CD14-positive monocyte (primary cell): ENCODE measurements around the gene AMACR. TPM values are rescaled to one million over a fixed set of nuclear protein-coding genes. Genes with fewer than 3 reads are reported as not detected.

Experiments used
- DNase-seq, 3 donors: peaks; one replicate each; pipeline ENCODE4 v3.0.0-alpha.2; 2011 to 2022
- H2AFZ ChIP-seq: 2 replicates; pipeline ENCODE4 v1.6.0; 2012; ENCODE audit warnings: mild to moderate bottlenecking, low read depth, low read length, inconsistent platforms; ENCODE audit not compliant: insufficient read depth, poor library complexity, severe bottlenecking
- H3K27ac ChIP-seq, 2 donors: 1 replicate in 1 of 2; 2 replicates in 1 of 2; pipeline ENCODE4 v1.5.1; 2012 to 2013; ENCODE audit warnings: low read length in 2 of 2, control low read depth in 1 of 2, inconsistent platforms in 1 of 2, low read depth in 1 of 2, mild to moderate bottlenecking in 1 of 2
- H3K27me3 ChIP-seq, 2 donors: one replicate each; pipeline versions ENCODE4 v1.6.0 to v1.6.1; 2011 to 2013; ENCODE audit warnings: low read length in 2 of 2; ENCODE audit not compliant: control insufficient read depth in 2 of 2, insufficient read depth in 2 of 2
- H3K36me3 ChIP-seq, 2 donors: replicated peaks in 1 of 2; 1 replicate in 1 of 2; 2 replicates in 1 of 2; pipeline versions ENCODE4 v1.5.1 to v1.6.1; 2012 to 2013; ENCODE audit warnings: low read length in 2 of 2, control low read depth in 1 of 2, inconsistent platforms in 1 of 2, mild to moderate bottlenecking in 1 of 2; ENCODE audit not compliant: insufficient read depth in 2 of 2, control insufficient read depth in 1 of 2
- H3K4me1 ChIP-seq, 2 donors: 1 replicate in 1 of 2; 2 replicates in 1 of 2; pipeline versions ENCODE4 v1.5.1 to v1.6.1; 2012 to 2013; ENCODE audit warnings: low read length in 2 of 2, control low read depth in 1 of 2, inconsistent platforms in 1 of 2, mild to moderate bottlenecking in 1 of 2, moderate library complexity in 1 of 2; ENCODE audit not compliant: insufficient read depth in 2 of 2, control insufficient read depth in 1 of 2
- H3K4me2 ChIP-seq: replicated peaks from 2 replicates; pipeline ENCODE3; 2012; ENCODE audit warnings: low read length, moderate library complexity, mild to moderate bottlenecking; ENCODE audit not compliant: poor library complexity, severe bottlenecking; ENCODE audit errors: extremely low read depth
- H3K4me3 ChIP-seq, 3 experiments: fragments of 200-600 bp in 1 of 3; sonication (generic) in 1 of 3; replicated peaks in 1 of 3; 1 replicate in 2 of 3; 2 replicates in 1 of 3; pipeline ENCODE4 v1.5.1; 2011 to 2013; ENCODE audit warnings: low read length in 3 of 3, mild to moderate bottlenecking in 3 of 3, control low read depth in 2 of 3, low read depth in 2 of 3, inconsistent platforms in 1 of 3, moderate library complexity in 1 of 3
- H3K79me2 ChIP-seq: 2 replicates; pipeline ENCODE4 v1.6.0; 2012; ENCODE audit warnings: mild to moderate bottlenecking, control low read depth, inconsistent platforms, low read length, moderate library complexity; ENCODE audit not compliant: insufficient read depth
- H3K9ac ChIP-seq: 2 replicates; pipeline ENCODE4 v1.6.0; 2017; ENCODE audit warnings: low read length, mild to moderate bottlenecking; ENCODE audit not compliant: insufficient read depth, poor library complexity, severe bottlenecking
- H3K9me3 ChIP-seq, 2 donors: replicated peaks in 1 of 2; 1 replicate in 1 of 2; 2 replicates in 1 of 2; pipeline versions ENCODE4 v1.5.1 to v1.6.1; 2012 to 2013; ENCODE audit warnings: low read length in 2 of 2, control low read depth in 1 of 2; ENCODE audit not compliant: control insufficient read depth in 1 of 2, insufficient read depth in 1 of 2
- H4K20me1 ChIP-seq: 2 replicates; pipeline ENCODE4 v1.6.0; 2012; ENCODE audit warnings: mild to moderate bottlenecking, low read length, control low read depth, moderate library complexity; ENCODE audit not compliant: insufficient read depth
- H3K27ac Mint-ChIP-seq, 7 donors: one replicate each; pipeline ENCODE4 v1.8.0; 2020; ENCODE audit warnings: mild to moderate bottlenecking in 7 of 7, mixed read lengths in 7 of 7, moderate library complexity in 6 of 7, inconsistent platforms in 2 of 7
- H3K27me3 Mint-ChIP-seq, 3 donors: one replicate each; pipeline ENCODE4 v1.8.0; 2021 to 2022; ENCODE audit warnings: low read depth in 3 of 3, mild to moderate bottlenecking in 3 of 3, mixed read lengths in 3 of 3, moderate library complexity in 3 of 3, inconsistent platforms in 1 of 3
- H3K36me3 Mint-ChIP-seq, 2 donors: one replicate each; pipeline ENCODE4 v1.8.0; 2020; ENCODE audit warnings: mixed read lengths in 2 of 2, inconsistent platforms in 1 of 2, mild to moderate bottlenecking in 1 of 2
- H3K4me1 Mint-ChIP-seq: one replicate; pipeline ENCODE4 v1.8.0; 2020; ENCODE audit warnings: mild to moderate bottlenecking, mixed read lengths
- H3K4me3 Mint-ChIP-seq, 2 donors: one replicate each; pipeline ENCODE4 v1.8.0; 2020; ENCODE audit warnings: mild to moderate bottlenecking in 2 of 2, mixed read lengths in 2 of 2, moderate library complexity in 1 of 2
- H3K9me3 Mint-ChIP-seq, 7 donors: one replicate each; pipeline ENCODE4 v1.8.0; 2020 to 2022; ENCODE audit warnings: mixed read lengths in 7 of 7, mild to moderate bottlenecking in 6 of 7, moderate library complexity in 6 of 7, inconsistent platforms in 2 of 7
- CTCF ChIP-seq: fragments of 200-600 bp; IDR thresholded peaks from one replicate; pipeline ENCODE4 v1.8.0; 2022; ENCODE audit warnings: antibody characterized with exemption, mild to moderate bottlenecking
- WGBS: methylation state at CpG from one replicate; pipeline ENCODE4 v1.1.5; 2013; ENCODE audit warnings: missing lambda C conversion rate; ENCODE audit not compliant: insufficient coverage; 5-methylcytosine and 5-hydroxymethylcytosine counted together
- intact Hi-C, 2 donors: fragments of 100-400 bp; cut with micrococcal nuclease; formaldehyde crosslinking; loops; one replicate each; pipeline versions ENCODE4 v1.15.0 to v1.15.1; 2023
- polyA plus RNA-seq, 3 donors: library from polyadenylated mRNA; depleted of rRNA in 1 of 3; unstranded in 2 of 3; stranded (reverse) in 1 of 3; fragments of 300-500 nt in 2 of 3; fragments of >200 nt in 1 of 3; fragmentation: Illumina TruSeq in 2 of 3; gene quantifications; 1 replicate in 2 of 3; 2 replicates in 1 of 3; pipeline ENCODE4 v1.2.3, GENCODE V29; 2012 to 2021

The AMACR gene
- polyA plus RNA-seq, 3 donors, result 1.2 to 6.1 (median 4.8) TPM

- Mint-ChIP-seq H3K27ac (peak overlapping the region in 1 of 7 donors; percentile 51), H3K4me3 (peak overlapping the region in 1 of 2 donors; percentile 77), H3K27me3 (peaks cover 47 to 66% (median 55%) of the 10 kb centered on the region in 3 donors), H3K36me3 (no peaks in the 10 kb centered on the region), H3K4me1 (peaks cover 5% of the 10 kb centered on the region), H3K9me3 (peaks cover 0 to 26% (median 9%) of the 10 kb centered on the region in 7 donors)
- no peak for TF ChIP-seq CTCF
- Histone ChIP-seq H3K79me2 (no peaks in the 10 kb centered on the region), H3K4me2 (no peak overlapping the region), H3K27me3 (peaks cover 18 to 56% of the 10 kb centered on the region in 2 donors), H3K27ac (no peak overlapping the region), H2AFZ (no peak overlapping the region), H4K20me1 (no peaks in the 10 kb centered on the region), H3K4me1 (no peaks in the 10 kb centered on the region), H3K36me3 (no peaks in the 10 kb centered on the region), H3K4me3 (no peak overlapping the region), H3K9me3 (no peaks in the 10 kb centered on the region), H3K9ac (no peak overlapping the region)
- DNase-seq, result no peak
- intact Hi-C loops, result loop anchor here in 1 of 2 donors (5.0 kb wide), 1 partner anchor 501 kb away; no protein-coding TSS in a partner anchor
- 29% methylated on average over 14 of the region's 14 CpGs for WGBS
These were observed 69.4 kb downstream of the AMACR start for GRCh38 chr5:33938507-33938796.

GRCh38 chr5:33937707-33938506 is 69.9 kb downstream of the AMACR start:
- no peak overlapping the region for H2AFZ ChIP-seq
- WGBS, result 20% methylated on average over 49 of the region's 54 CpGs
- H3K79me2 ChIP-seq, result no peaks in the 10 kb centered on the region
- peaks cover 47 to 66% (median 53%) of the 10 kb centered on the region in 3 donors for H3K27me3 Mint-ChIP-seq
- no peaks in the 10 kb centered on the region for H3K9me3 ChIP-seq
- H4K20me1 ChIP-seq, result no peaks in the 10 kb centered on the region
- no peak overlapping the region for H3K4me2 ChIP-seq
- peaks cover 5% of the 10 kb centered on the region for H3K4me1 Mint-ChIP-seq
- H3K9me3 Mint-ChIP-seq, result peaks cover 0 to 26% (median 9%) of the 10 kb centered on the region in 7 donors
- peaks cover 18 to 56% of the 10 kb centered on the region in 2 donors for H3K27me3 ChIP-seq
- TF ChIP-seq CTCF, result no peak
- no peak overlapping the region for H3K27ac ChIP-seq
- peak overlapping the region in 1 of 2 donors; percentile 79 for H3K4me3 Mint-ChIP-seq
- H3K4me1 ChIP-seq, result no peaks in the 10 kb centered on the region
- H3K36me3 ChIP-seq, result no peaks in the 10 kb centered on the region
- intact Hi-C loops, result loop anchor here in 1 of 2 donors (5.0 kb wide), 1 partner anchor 501 kb away; no protein-coding TSS in a partner anchor
- H3K36me3 Mint-ChIP-seq, result no peaks in the 10 kb centered on the region
- no peak for DNase-seq
- H3K9ac ChIP-seq, result no peak overlapping the region
- H3K4me3 ChIP-seq, result no peak overlapping the region
- peak overlapping the region in 1 of 7 donors; percentile 51 for H3K27ac Mint-ChIP-seq
